NCI-H2081 treated with DMSO at 0.1 percent for 48 hours (cell line): ENCODE results near the gene PSMB7.

Experiments
- DNase-seq: peaks from one replicate; lab custom pipeline; 2025; lab: John Stamatoyannopoulos, UW

Gene PSMB7

GRCh38 chr9:124345063-124345462 is 70.2 kb downstream of the PSMB7 start:
- DNase-seq, result no peak

GRCh38 chr9:124344291-124345050 is 70.8 kb downstream of the PSMB7 start:
- no peak for DNase-seq

GRCh38 chr9:124343533-124344290 is 71.5 kb downstream of the PSMB7 start:
- no peak for DNase-seq

GRCh38 chr9:124342776-124343485 is 72.3 kb downstream of the PSMB7 start:
- no peak for DNase-seq

- no peak for DNase-seq
These were observed 72.9 kb downstream of the PSMB7 start for GRCh38 chr9:124342402-124342775.

GRCh38 chr9:124341455-124342170 is 73.6 kb downstream of the PSMB7 start:
- no peak for DNase-seq

- DNase-seq, result no peak
These were observed 74.8 kb downstream of the PSMB7 start for GRCh38 chr9:124340219-124341069.

GRCh38 chr9:124339603-124340146 is 75.6 kb downstream of the PSMB7 start:
- no peak for DNase-seq

GRCh38 chr9:124337562-124337961 is 77.7 kb downstream of the PSMB7 start:
- DNase-seq, result no peak

- DNase-seq, result no peak
These were observed 79.9 kb downstream of the PSMB7 start for GRCh38 chr9:124335320-124335707.

GRCh38 chr9:124334568-124335319 is 80.5 kb downstream of the PSMB7 start:
- no peak for DNase-seq

GRCh38 chr9:124333203-124333579 is 82.1 kb downstream of the PSMB7 start:
- DNase-seq, result no peak

- no peak for DNase-seq
These were observed 82.7 kb downstream of the PSMB7 start for GRCh38 chr9:124332361-124333202.

GRCh38 chr9:124331580-124331979 is 83.7 kb downstream of the PSMB7 start:
- no peak for DNase-seq

- peak; percentile 36 for DNase-seq
These were observed 85.1 kb downstream of the PSMB7 start for GRCh38 chr9:124330011-124330697.

GRCh38 chr9:124329206-124329792 is 85.9 kb downstream of the PSMB7 start:
- no peak for DNase-seq

GRCh38 chr9:124328285-124328684 is 87.0 kb downstream of the PSMB7 start:
- DNase-seq, result no peak

- DNase-seq, result no peak
These were observed 87.8 kb downstream of the PSMB7 start for GRCh38 chr9:124327491-124327890.
